Esophagus muscularis mucosa (tissue), 3 donors: Measurements from ENCODE around the gene NDUFA12.

ENCODE experiments used
- CTCF ChIP-seq, 3 experiments: fragments of 200-600 bp in 2 of 3; fragments of 450-650 bp in 1 of 3; sonication (generic) in 2 of 3; IDR thresholded peaks; one replicate each; pipeline ENCODE4 v1.5.1; 2017 to 2019; ENCODE audit warnings: antibody characterized with exemption in 3 of 3, mild to moderate bottlenecking in 2 of 3, moderate library complexity in 1 of 3
- POLR2A ChIP-seq: fragments of 450-650 bp; IDR thresholded peaks from one replicate; pipeline ENCODE4 v1.6.1; 2017; ENCODE audit warnings: antibody characterized with exemption, moderate library complexity, mild to moderate bottlenecking, low read depth
- POLR2AphosphoS5 ChIP-seq, 2 donors: sonication (generic); formaldehyde crosslinking; IDR thresholded peaks; one replicate each; pipeline ENCODE4 v1.6.1; 2017; ENCODE audit warnings: antibody characterized with exemption in 2 of 2

GRCh38 chr12:95006206-95006605 lies 2.7 kb upstream of the NDUFA12 start:
- TF ChIP-seq CTCF (IDR thresholded peaks at IDR 0.05) (no peak), POLR2AphosphoS5 (IDR thresholded peaks at IDR 0.05) (no peak), POLR2A (no peak)
